SK-N-SH (cell line): ENCODE results near the gene ZKSCAN1. TPM values are rescaled to one million over a fixed set of nuclear protein-coding genes. Genes with fewer than 3 reads are reported as not detected.

Source experiments
- CTCF ChIA-PET: fragments of 300-600, 350-600 bp; formaldehyde crosslinking; extraction: SDS; loops from one replicate; lab custom pipeline; 2021; lab: Yijun Ruan, JAX
- POLR2A ChIA-PET: fragments of 350-600 bp; sonication (Branson Sonifier 250); formaldehyde crosslinking; extraction: SDS; loops from one replicate; lab custom pipeline; 2020; ENCODE audit warnings: antibody characterized with exemption, inconsistent platforms; lab: Yijun Ruan, JAX
- DNase-seq: peaks from one replicate; pipeline ENCODE4 v3.0.0; 2012
- H2AFZ ChIP-seq: fragments of 200-600 bp; sonication (generic); 2 replicates; pipeline ENCODE4 v1.8.1; 2016; ENCODE audit warnings: antibody characterized with exemption, mild to moderate bottlenecking, low read depth
- H3F3A ChIP-seq: fragments of 200-600 bp; sonication (generic); replicated peaks from 2 replicates; pipeline ENCODE3; 2016; ENCODE audit warnings: antibody characterized with exemption, mild to moderate bottlenecking; ENCODE audit not compliant: insufficient read depth
- H3K27ac ChIP-seq, 2 experiments: fragments of 200-500 bp in 1 of 2; fragments of 200-600 bp in 1 of 2; sonication (Bioruptor generic) in 1 of 2; sonication (generic), shearing (Covaris generic) in 1 of 2; 2 replicates each; pipeline versions ENCODE4 v1.5.1 to v1.6.1; 2014 to 2016; ENCODE audit warnings: low read depth in 2 of 2, inconsistent platforms in 1 of 2, low read length in 1 of 2, mild to moderate bottlenecking in 1 of 2, mixed read lengths in 1 of 2
- H3K27me3 ChIP-seq: fragments of 200-600 bp; sonication (generic), shearing (Covaris generic); 2 replicates; pipeline ENCODE4 v1.6.1; 2016; ENCODE audit warnings: mixed run types; ENCODE audit not compliant: insufficient read depth
- H3K36me3 ChIP-seq, 2 experiments: fragments of 200-500 bp in 1 of 2; fragments of 200-600 bp in 1 of 2; sonication (Bioruptor generic) in 1 of 2; sonication (generic) in 1 of 2; replicated peaks in 1 of 2; 2 replicates each; pipeline versions ENCODE3 to v1.5.1; 2014 to 2016; ENCODE audit warnings: low read length in 1 of 2, mild to moderate bottlenecking in 1 of 2; ENCODE audit not compliant: insufficient read depth in 2 of 2, control insufficient read depth in 1 of 2
- H3K4me1 ChIP-seq, 2 experiments: fragments of 200-500 bp in 1 of 2; fragments of 200-600 bp in 1 of 2; sonication (Bioruptor generic) in 1 of 2; sonication (generic), shearing (Covaris generic) in 1 of 2; 2 replicates each; pipeline versions ENCODE4 v1.5.1 to v1.6.1; 2014 to 2016; ENCODE audit warnings: low read depth in 1 of 2, low read length in 1 of 2, mixed run types in 1 of 2; ENCODE audit not compliant: insufficient read depth in 2 of 2, control insufficient read depth in 1 of 2
- H3K4me2 ChIP-seq: fragments of 200-600 bp; sonication (generic), shearing (Covaris generic); 2 replicates; pipeline ENCODE4 v1.6.1; 2017; ENCODE audit warnings: mixed run types
- H3K4me3 ChIP-seq, 2 experiments: fragments of 200-500 bp in 1 of 2; fragments of 200-600 bp in 1 of 2; sonication (Bioruptor generic) in 1 of 2; sonication (generic), shearing (Covaris generic) in 1 of 2; 2 replicates each; pipeline versions ENCODE4 v1.5.1 to v1.8.1; 2014 to 2016; ENCODE audit warnings: low read depth in 2 of 2, inconsistent platforms in 1 of 2, low read length in 1 of 2, mild to moderate bottlenecking in 1 of 2, mixed read lengths in 1 of 2, moderate library complexity in 1 of 2
- H3K79me2 ChIP-seq: fragments of 200-600 bp; sonication (generic); 2 replicates; pipeline ENCODE4 v1.8.1; 2017; ENCODE audit warnings: mild to moderate bottlenecking; ENCODE audit not compliant: insufficient read depth
- H3K9ac ChIP-seq: fragments of 200-600 bp; sonication (generic); 2 replicates; pipeline ENCODE4 v1.6.1; 2017; ENCODE audit warnings: mixed run types
- H3K9me2 ChIP-seq: fragments of 200-600 bp; sonication (generic); 2 replicates; pipeline ENCODE4 v1.6.1; 2017; ENCODE audit warnings: mixed run types
- H3K9me3 ChIP-seq: fragments of 200-600 bp; sonication (generic); 2 replicates; pipeline ENCODE4 v1.6.1; 2017; ENCODE audit warnings: mixed run types, mild to moderate bottlenecking, moderate library complexity
- H4K20me1 ChIP-seq: fragments of 200-600 bp; sonication (generic); 2 replicates; pipeline ENCODE4 v1.6.1; 2017; ENCODE audit warnings: mild to moderate bottlenecking, mixed run types; ENCODE audit not compliant: insufficient read depth
- CHD2 ChIP-seq: fragments of 150-350 bp; IDR thresholded peaks from 2 replicates; pipeline ENCODE4 v1.6.1; 2018; ENCODE audit warnings: low read length; ENCODE audit not compliant: partially characterized antibody
- EZH2phosphoT487 ChIP-seq: fragments of 200-600 bp; sonication (generic); IDR thresholded peaks from 2 replicates; pipeline ENCODE4 v1.6.1; 2017; ENCODE audit warnings: low read depth, mixed run types, mild to moderate bottlenecking, antibody characterized with exemption, moderate library complexity, borderline replicate concordance
- FOSL2 ChIP-seq: IDR thresholded peaks from 2 replicates; pipeline ENCODE4 v1.4.0; 2012; ENCODE audit warnings: low read depth, mild to moderate bottlenecking, moderate library complexity, borderline replicate concordance
- MXI1 ChIP-seq: IDR thresholded peaks from 2 replicates; pipeline ENCODE4 v1.6.1; 2012; ENCODE audit warnings: mild to moderate bottlenecking, low read depth, low read length, improper control_type of control experiment
- NFIC ChIP-seq: IDR thresholded peaks from 2 replicates; pipeline ENCODE4 v1.4.0; 2012; ENCODE audit warnings: borderline replicate concordance
- POLR2AphosphoS5 ChIP-seq: IDR thresholded peaks from 2 replicates; pipeline ENCODE4 v1.6.1; 2012; ENCODE audit warnings: low read depth, low read length
- RAD21 ChIP-seq: IDR thresholded peaks from 2 replicates; pipeline ENCODE4 v1.6.1; 2012; ENCODE audit warnings: mild to moderate bottlenecking, low read length
- TAF1 ChIP-seq: IDR thresholded peaks from 2 replicates; pipeline ENCODE4 v1.6.1; 2012; ENCODE audit warnings: low read depth, mild to moderate bottlenecking, low read length, moderate library complexity, borderline replicate concordance
- TEAD4 ChIP-seq: IDR thresholded peaks from 2 replicates; pipeline ENCODE4 v1.4.0; 2012; ENCODE audit warnings: mild to moderate bottlenecking, borderline replicate concordance; ENCODE audit not compliant: insufficient read depth
- YY1 ChIP-seq: IDR thresholded peaks from 2 replicates; pipeline ENCODE4 v1.4.0; 2012; ENCODE audit warnings: low read depth, mild to moderate bottlenecking
- WGBS: methylation state at CpG from one replicate; pipeline ENCODE4 v1.1.6; 2017; ENCODE audit warnings: low lambda C conversion rate; 5-methylcytosine and 5-hydroxymethylcytosine counted together
- polyA plus RNA-seq, 3 experiments: library from polyadenylated mRNA; depleted of rRNA; stranded (reverse); fragments of >200 nt; gene quantifications; 2 replicates each; pipeline ENCODE4 v1.2.3, GENCODE V29; 2012
- TF ChIP-seq, protein P1 (sequence below): IDR thresholded peaks from 2 replicates; pipeline ENCODE4 v1.4.0; 2012; ENCODE audit warnings: low read depth, borderline replicate concordance
- TF ChIP-seq, protein P2 (sequence below): fragments of 150-350 bp; IDR thresholded peaks from 2 replicates; pipeline ENCODE4 v1.6.1; 2016; ENCODE audit warnings: mild to moderate bottlenecking, low read depth, low read length
- TF ChIP-seq, protein P3 (sequence below): IDR thresholded peaks from 2 replicates; pipeline ENCODE4 v1.6.1; 2012; ENCODE audit warnings: mild to moderate bottlenecking, low read depth, low read length, moderate library complexity
- TF ChIP-seq, protein P4 (sequence below): fragments of 200-600 bp; sonication (generic); IDR thresholded peaks from 2 replicates; pipeline ENCODE4 v1.6.1; 2017; ENCODE audit warnings: antibody characterized with exemption, mild to moderate bottlenecking, moderate library complexity
- TF ChIP-seq, protein P5 (sequence below): IDR thresholded peaks from 2 replicates; pipeline ENCODE4 v1.4.0; 2012; ENCODE audit warnings: low read depth
- TF ChIP-seq, protein P6 (sequence below): IDR thresholded peaks from 2 replicates; pipeline ENCODE4; 2012

ZKSCAN1 gene
- polyA plus RNA-seq, 1 of the 3 experiments (the other 2 are of a cell fraction), result 21.1 TPM

DNA sequence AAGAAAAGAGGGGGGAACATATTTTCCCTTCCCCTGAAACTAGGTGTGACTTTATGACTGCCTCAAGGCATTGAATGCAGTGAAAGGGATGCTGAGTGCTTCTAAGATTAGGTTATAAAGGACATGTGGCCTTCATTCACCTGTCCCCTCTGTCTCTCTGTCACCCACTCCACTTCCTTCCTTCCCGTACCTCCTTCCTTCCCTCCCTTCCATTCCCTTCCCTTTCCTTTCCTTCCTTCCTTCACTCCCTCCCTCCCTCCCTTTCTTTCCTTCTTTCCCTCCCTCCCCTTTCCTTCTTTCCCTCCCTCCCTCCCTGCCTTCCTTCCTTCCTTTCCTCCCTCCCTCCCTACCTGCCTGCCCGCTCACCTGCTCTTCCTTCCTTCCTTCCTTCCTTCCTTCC, 4.5 kb upstream of the ZKSCAN1 start:
- Histone ChIP-seq H3K9me2 (no peaks in the 10 kb centered on the region), H3K79me2 (peaks cover 3% of the 10 kb centered on the region), H3K4me2 (no peak overlapping the region), H2AFZ (no peak overlapping the region), H3K9ac (no peak overlapping the region), H3K4me1 (peaks cover 0 to 6% of the 10 kb centered on the region in 2 experiments; a peak in 1 of 4 replicates), H4K20me1 (no peaks in the 10 kb centered on the region), H3K4me3 (no peak overlapping the region), H3K36me3 (no peaks in the 10 kb centered on the region), H3K27ac (no peak overlapping the region), H3F3A (no peaks in the 10 kb centered on the region), H3K27me3 (no peaks in the 10 kb centered on the region), H3K9me3 (no peaks in the 10 kb centered on the region)
- ChIA-PET CTCF (interaction anchor here (1.7 to 7.3 kb wide), 2 partner anchors 19 to 42 kb away, joined by 4 to 59 read pairs; no protein-coding TSS in a partner anchor), POLR2A (interaction anchor here (0.6 kb wide), 1 partner anchor 17 kb away, joined by 3 read pairs; no protein-coding TSS in a partner anchor)
- no peak for DNase-seq
- TF ChIP-seq, protein P1, sequence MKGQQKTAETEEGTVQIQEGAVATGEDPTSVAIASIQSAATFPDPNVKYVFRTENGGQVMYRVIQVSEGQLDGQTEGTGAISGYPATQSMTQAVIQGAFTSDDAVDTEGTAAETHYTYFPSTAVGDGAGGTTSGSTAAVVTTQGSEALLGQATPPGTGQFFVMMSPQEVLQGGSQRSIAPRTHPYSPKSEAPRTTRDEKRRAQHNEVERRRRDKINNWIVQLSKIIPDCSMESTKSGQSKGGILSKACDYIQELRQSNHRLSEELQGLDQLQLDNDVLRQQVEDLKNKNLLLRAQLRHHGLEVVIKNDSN, result no peak
- TF ChIP-seq CHD2, result no peak
- no peak for TF ChIP-seq YY1
- TF ChIP-seq NFIC, result no peak
- TF ChIP-seq TAF1, result no peak
- TF ChIP-seq, protein P2, sequence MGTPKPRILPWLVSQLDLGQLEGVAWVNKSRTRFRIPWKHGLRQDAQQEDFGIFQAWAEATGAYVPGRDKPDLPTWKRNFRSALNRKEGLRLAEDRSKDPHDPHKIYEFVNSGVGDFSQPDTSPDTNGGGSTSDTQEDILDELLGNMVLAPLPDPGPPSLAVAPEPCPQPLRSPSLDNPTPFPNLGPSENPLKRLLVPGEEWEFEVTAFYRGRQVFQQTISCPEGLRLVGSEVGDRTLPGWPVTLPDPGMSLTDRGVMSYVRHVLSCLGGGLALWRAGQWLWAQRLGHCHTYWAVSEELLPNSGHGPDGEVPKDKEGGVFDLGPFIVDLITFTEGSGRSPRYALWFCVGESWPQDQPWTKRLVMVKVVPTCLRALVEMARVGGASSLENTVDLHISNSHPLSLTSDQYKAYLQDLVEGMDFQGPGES, result no peak
- no peak for TF ChIP-seq TEAD4
- no peak for TF ChIP-seq RAD21
- TF ChIP-seq, protein P3, sequence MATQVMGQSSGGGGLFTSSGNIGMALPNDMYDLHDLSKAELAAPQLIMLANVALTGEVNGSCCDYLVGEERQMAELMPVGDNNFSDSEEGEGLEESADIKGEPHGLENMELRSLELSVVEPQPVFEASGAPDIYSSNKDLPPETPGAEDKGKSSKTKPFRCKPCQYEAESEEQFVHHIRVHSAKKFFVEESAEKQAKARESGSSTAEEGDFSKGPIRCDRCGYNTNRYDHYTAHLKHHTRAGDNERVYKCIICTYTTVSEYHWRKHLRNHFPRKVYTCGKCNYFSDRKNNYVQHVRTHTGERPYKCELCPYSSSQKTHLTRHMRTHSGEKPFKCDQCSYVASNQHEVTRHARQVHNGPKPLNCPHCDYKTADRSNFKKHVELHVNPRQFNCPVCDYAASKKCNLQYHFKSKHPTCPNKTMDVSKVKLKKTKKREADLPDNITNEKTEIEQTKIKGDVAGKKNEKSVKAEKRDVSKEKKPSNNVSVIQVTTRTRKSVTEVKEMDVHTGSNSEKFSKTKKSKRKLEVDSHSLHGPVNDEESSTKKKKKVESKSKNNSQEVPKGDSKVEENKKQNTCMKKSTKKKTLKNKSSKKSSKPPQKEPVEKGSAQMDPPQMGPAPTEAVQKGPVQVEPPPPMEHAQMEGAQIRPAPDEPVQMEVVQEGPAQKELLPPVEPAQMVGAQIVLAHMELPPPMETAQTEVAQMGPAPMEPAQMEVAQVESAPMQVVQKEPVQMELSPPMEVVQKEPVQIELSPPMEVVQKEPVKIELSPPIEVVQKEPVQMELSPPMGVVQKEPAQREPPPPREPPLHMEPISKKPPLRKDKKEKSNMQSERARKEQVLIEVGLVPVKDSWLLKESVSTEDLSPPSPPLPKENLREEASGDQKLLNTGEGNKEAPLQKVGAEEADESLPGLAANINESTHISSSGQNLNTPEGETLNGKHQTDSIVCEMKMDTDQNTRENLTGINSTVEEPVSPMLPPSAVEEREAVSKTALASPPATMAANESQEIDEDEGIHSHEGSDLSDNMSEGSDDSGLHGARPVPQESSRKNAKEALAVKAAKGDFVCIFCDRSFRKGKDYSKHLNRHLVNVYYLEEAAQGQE, result no peak
- no peak for TF ChIP-seq FOSL2
- TF ChIP-seq, protein P4, sequence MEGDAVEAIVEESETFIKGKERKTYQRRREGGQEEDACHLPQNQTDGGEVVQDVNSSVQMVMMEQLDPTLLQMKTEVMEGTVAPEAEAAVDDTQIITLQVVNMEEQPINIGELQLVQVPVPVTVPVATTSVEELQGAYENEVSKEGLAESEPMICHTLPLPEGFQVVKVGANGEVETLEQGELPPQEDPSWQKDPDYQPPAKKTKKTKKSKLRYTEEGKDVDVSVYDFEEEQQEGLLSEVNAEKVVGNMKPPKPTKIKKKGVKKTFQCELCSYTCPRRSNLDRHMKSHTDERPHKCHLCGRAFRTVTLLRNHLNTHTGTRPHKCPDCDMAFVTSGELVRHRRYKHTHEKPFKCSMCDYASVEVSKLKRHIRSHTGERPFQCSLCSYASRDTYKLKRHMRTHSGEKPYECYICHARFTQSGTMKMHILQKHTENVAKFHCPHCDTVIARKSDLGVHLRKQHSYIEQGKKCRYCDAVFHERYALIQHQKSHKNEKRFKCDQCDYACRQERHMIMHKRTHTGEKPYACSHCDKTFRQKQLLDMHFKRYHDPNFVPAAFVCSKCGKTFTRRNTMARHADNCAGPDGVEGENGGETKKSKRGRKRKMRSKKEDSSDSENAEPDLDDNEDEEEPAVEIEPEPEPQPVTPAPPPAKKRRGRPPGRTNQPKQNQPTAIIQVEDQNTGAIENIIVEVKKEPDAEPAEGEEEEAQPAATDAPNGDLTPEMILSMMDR, result no peak
- no peak for TF ChIP-seq MXI1
- TF ChIP-seq POLR2AphosphoS5, result no peak
- TF ChIP-seq, protein P5, sequence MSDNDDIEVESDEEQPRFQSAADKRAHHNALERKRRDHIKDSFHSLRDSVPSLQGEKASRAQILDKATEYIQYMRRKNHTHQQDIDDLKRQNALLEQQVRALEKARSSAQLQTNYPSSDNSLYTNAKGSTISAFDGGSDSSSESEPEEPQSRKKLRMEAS, result no peak
- TF ChIP-seq, protein P6, sequence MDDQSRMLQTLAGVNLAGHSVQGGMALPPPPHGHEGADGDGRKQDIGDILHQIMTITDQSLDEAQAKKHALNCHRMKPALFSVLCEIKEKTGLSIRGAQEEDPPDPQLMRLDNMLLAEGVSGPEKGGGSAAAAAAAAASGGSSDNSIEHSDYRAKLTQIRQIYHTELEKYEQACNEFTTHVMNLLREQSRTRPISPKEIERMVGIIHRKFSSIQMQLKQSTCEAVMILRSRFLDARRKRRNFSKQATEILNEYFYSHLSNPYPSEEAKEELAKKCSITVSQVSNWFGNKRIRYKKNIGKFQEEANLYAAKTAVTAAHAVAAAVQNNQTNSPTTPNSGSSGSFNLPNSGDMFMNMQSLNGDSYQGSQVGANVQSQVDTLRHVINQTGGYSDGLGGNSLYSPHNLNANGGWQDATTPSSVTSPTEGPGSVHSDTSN, result no peak
- TF ChIP-seq EZH2phosphoT487, result no peak
- WGBS, result 44% methylated on average over 2 of the region's 2 CpGs
